Measurements from ENCODE around the gene CEBPG. TPM values are rescaled to one million over a fixed set of nuclear protein-coding genes. Genes with fewer than 3 reads are reported as not detected.

Gene CEBPG
- total and polyA plus RNA-seq, 3 experiments from 2014 or later = 12.3 to 27.9 (median 27.8) TPM

GRCh38 chr19:33410915-33411401, 37.4 kb downstream of the CEBPG start:
- H3K27ac ChIP-seq (ENCODE audit: low read depth, low read length) = no peak overlapping the region
- peak in 1 of 5 donors; percentile 35 for DNase-seq
- no peaks in the 10 kb centered on the region for H3K9me3 ChIP-seq (ENCODE audit: low read length)
- ChIA-PET CTCF (interaction anchor here (0.6 kb wide), 1 partner anchor 963 kb away, joined by 3 read pairs; no protein-coding TSS in a partner anchor), POLR2A (no interaction called here)
- Mint-ChIP-seq H3K4me1 (no peaks in the 10 kb centered on the region), H3K27me3 (no peaks in the 10 kb centered on the region), H3K36me3 (peaks cover 0 to 14% (median 0%) of the 10 kb centered on the region in 3 donors), H3K4me3 (no peak overlapping the region), H3K27ac (no peak overlapping the region), H3K9me3 (no peaks in the 10 kb centered on the region)
- H3K36me3 ChIP-seq (ENCODE audit: insufficient read depth, low read length) = no peaks in the 10 kb centered on the region
- H3K4me3 ChIP-seq (ENCODE audit: low read length) = no peak overlapping the region
- H3K4me1 ChIP-seq (ENCODE audit: insufficient read depth, low read length) = no peaks in the 10 kb centered on the region
- no peaks in the 10 kb centered on the region for H3K27me3 ChIP-seq (ENCODE audit: insufficient read depth, low read length, poor library complexity, severe bottlenecking)

GRCh38 chr19:33411621-33412180, 38.2 kb downstream of the CEBPG start:
- ChIA-PET POLR2A (no interaction called here), CTCF (no interaction called here)
- DNase-seq = peak in 1 of 5 donors; percentile 40
- peaks cover 0 to 13% (median 0%) of the 10 kb centered on the region in 3 donors for H3K36me3 Mint-ChIP-seq
- no peak overlapping the region for H3K4me3 Mint-ChIP-seq
- no peaks in the 10 kb centered on the region for H3K27me3 ChIP-seq (ENCODE audit: insufficient read depth, low read length, poor library complexity, severe bottlenecking)
- H3K4me1 ChIP-seq (ENCODE audit: insufficient read depth, low read length) = no peaks in the 10 kb centered on the region
- no peaks in the 10 kb centered on the region for H3K9me3 Mint-ChIP-seq
- H3K27ac ChIP-seq (ENCODE audit: low read depth, low read length) = no peak overlapping the region
- H3K27ac Mint-ChIP-seq = no peak overlapping the region
- H3K9me3 ChIP-seq (ENCODE audit: low read length) = no peaks in the 10 kb centered on the region
- H3K4me1 Mint-ChIP-seq = peaks cover 2 to 7% (median 4%) of the 10 kb centered on the region in 3 donors
- no peak overlapping the region for H3K4me3 ChIP-seq (ENCODE audit: low read length)
- no peaks in the 10 kb centered on the region for H3K36me3 ChIP-seq (ENCODE audit: insufficient read depth, low read length)
- no peaks in the 10 kb centered on the region for H3K27me3 Mint-ChIP-seq

GRCh38 chr19:33412601-33413425, 39.3 kb downstream of the CEBPG start:
- H3K9me3 Mint-ChIP-seq = no peaks in the 10 kb centered on the region
- no peak overlapping the region for H3K4me3 ChIP-seq (ENCODE audit: low read length)
- H3K36me3 Mint-ChIP-seq = peaks cover 0 to 12% (median 0%) of the 10 kb centered on the region in 3 donors
- no peak overlapping the region for H3K4me3 Mint-ChIP-seq
- POLR2A ChIA-PET = no interaction called here
- peaks cover 2 to 9% (median 5%) of the 10 kb centered on the region in 3 donors for H3K4me1 Mint-ChIP-seq
- H3K4me1 ChIP-seq (ENCODE audit: insufficient read depth, low read length) = no peaks in the 10 kb centered on the region
- no peaks in the 10 kb centered on the region for H3K27me3 Mint-ChIP-seq
- peak in 1 of 5 donors; percentile 34 for DNase-seq
- H3K27me3 ChIP-seq (ENCODE audit: insufficient read depth, low read length, poor library complexity, severe bottlenecking) = no peaks in the 10 kb centered on the region
- peak overlapping the region in 1 of 8 donors; percentile 21 for H3K27ac Mint-ChIP-seq
- CTCF ChIA-PET = interaction anchor here (1.3 to 1.6 kb wide), 2 partner anchors 177 to 360 kb away, joined by 3 to 4 read pairs; no protein-coding TSS in a partner anchor
- no peak overlapping the region for H3K27ac ChIP-seq (ENCODE audit: low read depth, low read length)
- H3K36me3 ChIP-seq (ENCODE audit: insufficient read depth, low read length) = no peaks in the 10 kb centered on the region
- H3K9me3 ChIP-seq (ENCODE audit: low read length) = no peaks in the 10 kb centered on the region

GRCh38 chr19:33413426-33413725, 39.9 kb downstream of the CEBPG start:
- CTCF ChIA-PET = interaction anchor here (1.3 to 1.6 kb wide), 2 partner anchors 177 to 359 kb away, joined by 3 to 4 read pairs; no protein-coding TSS in a partner anchor
- POLR2A ChIA-PET = no interaction called here
- H3K4me1 Mint-ChIP-seq = peaks cover 2 to 9% (median 5%) of the 10 kb centered on the region in 3 donors

DNA sequence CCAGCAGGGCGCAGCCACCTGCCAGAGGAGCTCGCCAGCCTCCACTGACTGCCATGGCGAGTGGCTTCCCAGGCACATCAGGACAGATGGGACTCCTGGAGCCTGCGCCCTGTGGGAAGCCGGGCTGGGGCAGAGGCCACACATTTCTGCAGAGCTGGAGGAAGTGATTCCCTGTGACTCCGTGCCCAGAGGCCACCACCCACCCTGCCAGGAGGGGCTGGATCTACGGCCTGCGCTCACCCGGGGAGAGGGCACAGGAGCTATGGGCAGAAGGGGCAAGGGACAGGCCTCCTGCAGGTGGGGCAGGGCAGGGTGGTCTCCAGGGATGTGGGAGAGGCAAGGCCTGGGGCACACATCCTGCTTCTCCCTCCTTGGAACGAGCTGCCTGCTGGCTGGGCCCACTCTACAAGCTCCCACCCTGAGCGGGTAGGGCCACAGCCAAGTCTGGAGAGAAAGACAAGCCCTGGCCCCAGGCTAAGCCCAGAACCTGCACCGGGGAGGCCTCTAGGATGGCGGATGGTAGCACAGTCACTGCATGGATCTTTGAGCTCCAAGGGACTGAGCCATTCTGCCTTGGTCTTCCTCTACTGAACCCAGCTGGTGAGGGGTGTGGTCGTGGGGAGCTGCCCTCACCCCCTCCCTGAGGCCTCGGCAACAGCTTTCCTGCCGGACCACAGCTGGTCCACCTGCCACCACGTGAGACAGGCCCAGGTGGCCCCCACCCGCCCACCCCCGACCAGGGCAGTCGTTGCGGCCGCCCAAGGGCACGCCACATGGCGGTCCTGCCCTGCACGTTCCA, 40.6 kb downstream of the CEBPG start:
- H3K4me3 Mint-ChIP-seq = no peak overlapping the region

More at GRCh38 chr19:33413426-33413725, 39.9 kb downstream of the CEBPG start:
- DNase-seq = peak in 1 of 5 donors; percentile 34
- H3K9me3 Mint-ChIP-seq = no peaks in the 10 kb centered on the region
- Histone ChIP-seq H3K4me3 (ENCODE audit: low read length) (no peak overlapping the region), H3K9me3 (ENCODE audit: low read length) (no peaks in the 10 kb centered on the region), H3K27ac (ENCODE audit: low read depth, low read length) (no peak overlapping the region), H3K4me1 (ENCODE audit: insufficient read depth, low read length) (no peaks in the 10 kb centered on the region), H3K36me3 (ENCODE audit: insufficient read depth, low read length) (no peaks in the 10 kb centered on the region), H3K27me3 (ENCODE audit: insufficient read depth, low read length, poor library complexity, severe bottlenecking) (no peaks in the 10 kb centered on the region)
- peaks cover 0 to 12% (median 0%) of the 10 kb centered on the region in 3 donors for H3K36me3 Mint-ChIP-seq
- no peak overlapping the region for H3K27ac Mint-ChIP-seq
- no peaks in the 10 kb centered on the region for H3K27me3 Mint-ChIP-seq
- no peak overlapping the region for H3K4me3 Mint-ChIP-seq

GRCh38 chr19:33414667-33415605, 41.4 kb downstream of the CEBPG start:
- Mint-ChIP-seq H3K27ac (no peak overlapping the region), H3K36me3 (peaks cover 0 to 10% (median 0%) of the 10 kb centered on the region in 3 donors), H3K4me1 (peaks cover 2 to 9% (median 5%) of the 10 kb centered on the region in 3 donors), H3K27me3 (no peaks in the 10 kb centered on the region), H3K9me3 (no peaks in the 10 kb centered on the region), H3K4me3 (no peak overlapping the region)
- H3K36me3 ChIP-seq (ENCODE audit: insufficient read depth, low read length) = no peaks in the 10 kb centered on the region
- no peaks in the 10 kb centered on the region for H3K27me3 ChIP-seq (ENCODE audit: insufficient read depth, low read length, poor library complexity, severe bottlenecking)
- ChIA-PET POLR2A (no interaction called here), CTCF (interaction anchor here (1.0 to 1.9 kb wide), 7 partner anchors 9 to 356 kb away, joined by 3 to 14 read pairs (median 5); no protein-coding TSS in a partner anchor)
- no peaks in the 10 kb centered on the region for H3K4me1 ChIP-seq (ENCODE audit: insufficient read depth, low read length)
- no peak overlapping the region for H3K27ac ChIP-seq (ENCODE audit: low read depth, low read length)
- DNase-seq = peak in 1 of 5 donors; percentile 44
- H3K9me3 ChIP-seq (ENCODE audit: low read length) = no peaks in the 10 kb centered on the region
- H3K4me3 ChIP-seq (ENCODE audit: low read length) = no peak overlapping the region

More for the DNA sequence above, 40.6 kb downstream of the CEBPG start:
- CTCF ChIA-PET = interaction anchor here (1.3 to 1.6 kb wide), 2 partner anchors 178 to 358 kb away, joined by 3 to 4 read pairs; no protein-coding TSS in a partner anchor
- H3K36me3 Mint-ChIP-seq = peaks cover 0 to 10% (median 0%) of the 10 kb centered on the region in 3 donors
- H3K27ac ChIP-seq (ENCODE audit: low read depth, low read length) = no peak overlapping the region
- H3K36me3 ChIP-seq (ENCODE audit: insufficient read depth, low read length) = no peaks in the 10 kb centered on the region
- no peaks in the 10 kb centered on the region for H3K27me3 ChIP-seq (ENCODE audit: insufficient read depth, low read length, poor library complexity, severe bottlenecking)
- no peaks in the 10 kb centered on the region for H3K4me1 ChIP-seq (ENCODE audit: insufficient read depth, low read length)
- no peak overlapping the region for H3K27ac Mint-ChIP-seq
- no peaks in the 10 kb centered on the region for H3K9me3 Mint-ChIP-seq
- no peaks in the 10 kb centered on the region for H3K27me3 Mint-ChIP-seq
- H3K4me1 Mint-ChIP-seq = peaks cover 2 to 9% (median 5%) of the 10 kb centered on the region in 3 donors
- H3K4me3 ChIP-seq (ENCODE audit: low read length) = no peak overlapping the region
- no peaks in the 10 kb centered on the region for H3K9me3 ChIP-seq (ENCODE audit: low read length)
- DNase-seq = peak in 1 of 5 donors; percentile 40
- POLR2A ChIA-PET = no interaction called here

Data from CD8-positive, alpha-beta memory T cell (primary cell).